ENCODE measurements around the gene NPTN. TPM values are rescaled to one million over a fixed set of nuclear protein-coding genes. Genes with fewer than 3 reads are reported as not detected.
A peak's percentile ranks its signal among the peaks of the same experiment; 100 is the strongest.

The NPTN gene
- total RNA-seq, 1 experiment from 2014 or later = 164 TPM

DNA sequence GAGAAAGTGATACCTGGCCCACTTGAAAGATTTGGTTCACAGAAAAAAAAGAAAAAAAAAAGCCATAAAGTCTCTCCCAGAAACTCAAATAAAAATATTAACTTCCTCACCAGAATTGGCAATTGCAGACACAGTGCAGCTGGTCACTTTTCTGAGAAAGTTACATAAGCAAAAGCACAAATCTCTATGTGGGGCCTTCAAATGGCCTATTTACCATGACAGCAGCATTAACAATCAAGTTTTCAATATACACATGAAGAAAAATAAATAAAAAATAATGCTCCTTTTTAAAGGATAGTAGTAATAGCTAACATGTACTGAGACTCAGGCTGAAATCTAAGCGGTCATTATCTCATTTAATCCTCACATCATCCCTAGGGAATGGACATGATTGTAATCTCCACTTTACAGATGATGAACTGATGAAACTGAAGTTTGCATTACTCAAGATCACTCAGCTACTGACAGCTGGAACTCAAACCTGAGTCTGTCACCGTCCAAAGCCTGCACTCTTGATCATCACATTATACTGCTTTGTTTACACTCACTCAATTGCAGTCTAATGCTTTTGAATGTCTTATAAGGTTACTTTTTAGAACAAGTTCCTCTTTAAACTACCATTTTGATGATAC lies 3.3 kb downstream of the NPTN start:
- Histone ChIP-seq H3F3A (ENCODE audit: low read length, unreplicated experiment) (peaks cover 6% of the 10 kb centered on the region), H3K27me3 (ENCODE audit: low read length) (no peaks in the 10 kb centered on the region), H3K27ac (ENCODE audit: low read length) (peak overlapping the region; percentile 74), H3K9ac (ENCODE audit: low read length) (peak overlapping the region; percentile 41), H3K4me1 (ENCODE audit: insufficient read depth, low read length) (peaks cover 81% of the 10 kb centered on the region), H3K4me3 (ENCODE audit: low read length) (peak overlapping the region; percentile 90), H2AFZ (ENCODE audit: low read length) (no peak overlapping the region), H3K9me3 (ENCODE audit: low read length) (no peaks in the 10 kb centered on the region), H3K36me3 (ENCODE audit: low read depth, low read length) (no peaks in the 10 kb centered on the region), H3K4me2 (ENCODE audit: low read length) (peak overlapping the region; percentile 98), H3K79me2 (ENCODE audit: low read length) (peaks cover 80% of the 10 kb centered on the region), H3K9me2 (replicated peaks; ENCODE audit: low read length) (no peaks in the 10 kb centered on the region), H4K20me1 (ENCODE audit: low read length) (peaks cover 67% of the 10 kb centered on the region)
- ATAC-seq (no peak), DNase-seq (peak; percentile 46)
- BruUV-seq (replicated peaks) = no TSS peak
- intact Hi-C loops (cut with micrococcal nuclease) = loop anchor here (10.0 kb wide), 1 partner anchor 345 kb away; no protein-coding TSS in a partner anchor
- POLR2A ChIA-PET (ENCODE audit: unreplicated experiment) = no interaction called here
- TF ChIP-seq EZH2phosphoT487 (IDR thresholded peaks at IDR 0.05; ENCODE audit: borderline replicate concordance, low read length) = no peak
- no peak for TF ChIP-seq EZH2 (IDR thresholded peaks at IDR 0.05; ENCODE audit: low read length, unreplicated experiment)
- TF ChIP-seq, protein P1, sequence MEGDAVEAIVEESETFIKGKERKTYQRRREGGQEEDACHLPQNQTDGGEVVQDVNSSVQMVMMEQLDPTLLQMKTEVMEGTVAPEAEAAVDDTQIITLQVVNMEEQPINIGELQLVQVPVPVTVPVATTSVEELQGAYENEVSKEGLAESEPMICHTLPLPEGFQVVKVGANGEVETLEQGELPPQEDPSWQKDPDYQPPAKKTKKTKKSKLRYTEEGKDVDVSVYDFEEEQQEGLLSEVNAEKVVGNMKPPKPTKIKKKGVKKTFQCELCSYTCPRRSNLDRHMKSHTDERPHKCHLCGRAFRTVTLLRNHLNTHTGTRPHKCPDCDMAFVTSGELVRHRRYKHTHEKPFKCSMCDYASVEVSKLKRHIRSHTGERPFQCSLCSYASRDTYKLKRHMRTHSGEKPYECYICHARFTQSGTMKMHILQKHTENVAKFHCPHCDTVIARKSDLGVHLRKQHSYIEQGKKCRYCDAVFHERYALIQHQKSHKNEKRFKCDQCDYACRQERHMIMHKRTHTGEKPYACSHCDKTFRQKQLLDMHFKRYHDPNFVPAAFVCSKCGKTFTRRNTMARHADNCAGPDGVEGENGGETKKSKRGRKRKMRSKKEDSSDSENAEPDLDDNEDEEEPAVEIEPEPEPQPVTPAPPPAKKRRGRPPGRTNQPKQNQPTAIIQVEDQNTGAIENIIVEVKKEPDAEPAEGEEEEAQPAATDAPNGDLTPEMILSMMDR (conservative IDR thresholded peaks at IDR 0.05; ENCODE audit: low read depth, low read length) = no peak
- CTCF ChIA-PET = no interaction called here

DNA sequence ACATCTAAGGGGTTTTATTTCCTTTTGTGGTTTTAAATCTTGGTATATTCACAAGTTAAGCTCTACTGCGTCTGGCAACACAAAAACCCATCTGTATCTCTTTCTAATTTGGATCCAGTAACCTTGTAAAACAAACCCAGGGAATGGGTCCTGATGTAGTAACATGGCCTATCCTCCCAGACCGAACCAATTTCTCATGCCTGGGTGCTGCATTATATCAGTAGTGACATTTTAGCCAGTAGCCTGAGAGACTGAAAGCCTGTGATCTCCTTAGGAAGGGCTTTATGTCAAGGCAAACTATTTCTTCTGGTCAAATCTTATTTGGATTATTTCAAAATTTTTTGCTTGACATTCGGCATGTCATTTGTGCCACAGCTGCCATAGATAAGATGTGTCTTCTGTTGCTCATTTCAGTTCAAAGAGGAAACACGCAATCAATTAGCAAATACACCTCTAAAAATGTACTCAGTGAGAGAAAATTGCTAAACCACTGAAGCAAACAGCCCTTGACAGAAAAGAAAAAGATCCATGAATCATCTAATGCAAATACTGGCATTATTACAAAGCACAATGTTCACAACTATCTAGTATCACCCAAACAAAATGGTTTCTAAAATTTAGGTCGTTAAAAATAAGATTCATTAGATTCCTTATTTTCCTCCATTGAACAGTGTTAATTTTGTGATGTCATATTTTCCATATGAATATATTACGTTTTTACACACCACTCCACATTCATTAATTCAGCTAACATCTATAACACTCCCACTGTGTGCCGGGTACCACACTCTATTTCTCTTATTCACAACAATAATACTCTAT lies 4.0 kb downstream of the NPTN start:
- H3K4me2 ChIP-seq (ENCODE audit: low read length) = peak overlapping the region; percentile 98
- BruUV-seq (replicated peaks) = no TSS peak

More for the DNA sequence above, 4.0 kb downstream of the NPTN start:
- Histone ChIP-seq H3K4me1 (ENCODE audit: insufficient read depth, low read length) (peaks cover 81% of the 10 kb centered on the region), H3K9me2 (replicated peaks; ENCODE audit: low read length) (no peaks in the 10 kb centered on the region), H3K27ac (ENCODE audit: low read length) (peak overlapping the region; percentile 74), H3K27me3 (ENCODE audit: low read length) (no peaks in the 10 kb centered on the region), H3K79me2 (ENCODE audit: low read length) (peaks cover 87% of the 10 kb centered on the region), H3K9ac (ENCODE audit: low read length) (peak overlapping the region; percentile 43), H3K9me3 (ENCODE audit: low read length) (no peaks in the 10 kb centered on the region), H3F3A (ENCODE audit: low read length, unreplicated experiment) (peaks cover 6% of the 10 kb centered on the region), H4K20me1 (ENCODE audit: low read length) (peaks cover 75% of the 10 kb centered on the region), H2AFZ (ENCODE audit: low read length) (no peak overlapping the region), H3K36me3 (ENCODE audit: low read depth, low read length) (no peaks in the 10 kb centered on the region), H3K4me3 (ENCODE audit: low read length) (peak overlapping the region; percentile 90)
- DNase-seq (peak; percentile 71), ATAC-seq (no peak)
- intact Hi-C loops (cut with micrococcal nuclease) = no loop called here
- POLR2A ChIA-PET (ENCODE audit: unreplicated experiment) = no interaction called here
- CTCF ChIA-PET = no interaction called here
- TF ChIP-seq EZH2 (IDR thresholded peaks at IDR 0.05; ENCODE audit: low read length, unreplicated experiment) = no peak
- no peak for TF ChIP-seq EZH2phosphoT487 (IDR thresholded peaks at IDR 0.05; ENCODE audit: borderline replicate concordance, low read length)
- TF ChIP-seq, protein P1 (conservative IDR thresholded peaks at IDR 0.05; ENCODE audit: low read depth, low read length) = no peak

Measured in PC-3 (cell line).